ENCODE measurements around the gene BRIP1. TPM values are rescaled to one million over a fixed set of nuclear protein-coding genes. Genes with fewer than 3 reads are reported as not detected.

Gene BRIP1
- total RNA-seq, 4 donors from 2014 or later: 0.80 to 2.4 (median 0.93) TPM

DNA sequence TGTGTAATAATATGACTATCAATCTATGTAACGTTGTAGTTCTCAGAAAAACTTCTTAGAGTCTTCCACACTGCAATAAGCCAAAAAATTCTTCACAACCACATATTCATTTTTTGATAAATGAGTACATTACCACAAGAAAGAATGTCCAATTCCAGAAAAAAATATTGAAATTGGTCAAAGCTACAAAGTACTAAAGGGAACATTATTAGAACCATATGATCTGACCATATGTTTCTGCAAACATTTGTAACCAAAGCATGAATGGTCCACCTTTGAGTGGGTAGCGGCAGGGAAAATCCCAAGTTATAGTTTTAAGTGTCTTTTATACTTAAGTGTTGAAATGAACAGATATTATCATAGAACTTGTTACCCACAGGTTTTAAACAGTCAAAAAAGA lies 200.6 kb downstream of the BRIP1 start:
- TF ChIP-seq, protein P1, sequence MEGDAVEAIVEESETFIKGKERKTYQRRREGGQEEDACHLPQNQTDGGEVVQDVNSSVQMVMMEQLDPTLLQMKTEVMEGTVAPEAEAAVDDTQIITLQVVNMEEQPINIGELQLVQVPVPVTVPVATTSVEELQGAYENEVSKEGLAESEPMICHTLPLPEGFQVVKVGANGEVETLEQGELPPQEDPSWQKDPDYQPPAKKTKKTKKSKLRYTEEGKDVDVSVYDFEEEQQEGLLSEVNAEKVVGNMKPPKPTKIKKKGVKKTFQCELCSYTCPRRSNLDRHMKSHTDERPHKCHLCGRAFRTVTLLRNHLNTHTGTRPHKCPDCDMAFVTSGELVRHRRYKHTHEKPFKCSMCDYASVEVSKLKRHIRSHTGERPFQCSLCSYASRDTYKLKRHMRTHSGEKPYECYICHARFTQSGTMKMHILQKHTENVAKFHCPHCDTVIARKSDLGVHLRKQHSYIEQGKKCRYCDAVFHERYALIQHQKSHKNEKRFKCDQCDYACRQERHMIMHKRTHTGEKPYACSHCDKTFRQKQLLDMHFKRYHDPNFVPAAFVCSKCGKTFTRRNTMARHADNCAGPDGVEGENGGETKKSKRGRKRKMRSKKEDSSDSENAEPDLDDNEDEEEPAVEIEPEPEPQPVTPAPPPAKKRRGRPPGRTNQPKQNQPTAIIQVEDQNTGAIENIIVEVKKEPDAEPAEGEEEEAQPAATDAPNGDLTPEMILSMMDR (IDR thresholded peaks at IDR 0.05): no peak
- TF ChIP-seq POLR2A (IDR thresholded peaks at IDR 0.05): no peak
- intact Hi-C loops (cut with DNase I; ENCODE audit: low total_unique reads): no loop called here
- H3K4me3 ChIP-seq (ENCODE audit: low read depth, poor library complexity, severe bottlenecking): no peak overlapping the region
- WGBS, 2 donors: 59 to 66% methylated on average over 2 of the region's 2 CpGs
- DNase-seq (ENCODE audit: low spot score in 2 of 2): no peak

DNA sequence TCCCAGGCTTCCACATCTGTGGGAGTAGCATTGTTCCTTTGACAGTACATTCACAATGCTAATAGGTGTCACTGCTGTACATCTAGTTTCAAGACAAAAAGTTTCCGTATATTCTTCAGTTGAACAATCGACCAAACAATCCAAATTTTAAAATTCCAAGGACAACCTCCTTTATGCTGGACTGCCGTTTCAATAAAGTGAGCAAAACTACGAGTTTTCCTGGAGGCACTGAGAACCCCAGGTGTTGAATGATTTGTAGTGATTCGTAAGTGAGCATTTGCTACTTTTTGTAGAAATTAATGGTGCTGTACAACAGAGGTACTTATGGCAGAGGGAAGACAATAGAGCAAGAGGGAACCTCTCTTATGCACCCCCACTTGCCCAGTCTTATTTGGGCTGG lies 201.1 kb downstream of the BRIP1 start:
- DNase-seq (ENCODE audit: low spot score in 2 of 2): no peak
- no peak overlapping the region for H3K4me3 ChIP-seq (ENCODE audit: low read depth, poor library complexity, severe bottlenecking)
- intact Hi-C loops (cut with DNase I; ENCODE audit: low total_unique reads): no loop called here
- no peak for TF ChIP-seq POLR2A (IDR thresholded peaks at IDR 0.05)
- TF ChIP-seq, protein P1 (IDR thresholded peaks at IDR 0.05): no peak
- 61 to 63% methylated on average over 5 of the region's 5 CpGs for WGBS, 2 donors

DNA sequence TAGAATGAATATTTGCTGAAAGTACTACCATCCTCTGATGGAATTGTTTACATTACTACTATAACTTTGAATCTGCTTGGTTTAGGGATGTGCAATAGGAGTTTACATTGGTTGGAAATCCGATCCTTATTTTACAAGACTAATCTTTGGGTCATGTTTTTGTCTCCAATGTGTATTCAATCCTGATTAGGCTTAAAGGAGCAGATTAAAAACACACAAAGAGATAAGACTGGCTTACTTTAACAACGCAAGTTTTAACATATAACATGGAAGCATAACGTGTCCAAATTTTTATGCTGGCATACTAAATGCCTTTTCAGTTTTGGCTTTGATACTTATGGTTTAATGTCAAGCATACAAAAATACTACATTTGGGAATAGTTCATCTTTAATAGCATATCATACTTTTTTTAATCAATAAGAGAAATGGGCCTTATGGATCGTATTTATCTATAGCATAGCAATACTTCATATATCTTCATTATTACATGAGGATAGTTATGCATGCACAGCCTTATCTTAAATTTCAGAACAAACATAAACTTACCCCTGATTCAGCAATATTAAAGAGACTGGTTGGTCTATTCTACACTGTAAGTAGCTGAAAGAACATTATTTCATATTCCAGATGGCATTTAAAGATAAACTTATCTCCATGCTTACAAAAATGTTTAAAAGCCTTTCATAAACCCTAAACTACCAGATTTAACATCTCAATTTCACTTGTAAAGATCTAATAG lies 202.4 kb downstream of the BRIP1 start:
- intact Hi-C loops (cut with DNase I; ENCODE audit: low total_unique reads): no loop called here
- no peak for DNase-seq (ENCODE audit: low spot score in 2 of 2)
- no peak for TF ChIP-seq POLR2A (IDR thresholded peaks at IDR 0.05)
- TF ChIP-seq, protein P1 (IDR thresholded peaks at IDR 0.05): no peak
- H3K4me3 ChIP-seq (ENCODE audit: low read depth, poor library complexity, severe bottlenecking): no peak overlapping the region
- 82 to 85% methylated on average over 4 of the region's 4 CpGs for WGBS, 2 donors

DNA sequence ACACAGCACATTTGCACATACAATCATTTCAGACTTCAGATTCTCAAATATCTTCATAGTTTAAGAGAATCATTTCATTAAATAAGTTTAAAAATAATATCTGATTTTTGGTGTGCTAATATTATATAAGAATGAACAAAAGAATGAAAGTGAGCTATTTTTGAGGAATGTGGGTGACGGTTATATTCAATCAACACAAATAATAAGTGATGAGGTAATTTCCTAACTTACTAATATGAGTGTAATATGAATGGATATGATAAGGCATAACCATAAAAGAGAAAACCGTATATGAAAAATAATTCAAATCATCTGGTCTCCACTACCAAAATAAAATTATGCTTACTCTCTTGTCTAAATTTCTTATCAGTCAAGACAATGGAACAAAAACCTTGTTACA lies 203.9 kb downstream of the BRIP1 start:
- TF ChIP-seq, protein P1 (IDR thresholded peaks at IDR 0.05): no peak
- no peak for TF ChIP-seq POLR2A (IDR thresholded peaks at IDR 0.05)
- no peak for DNase-seq (ENCODE audit: low spot score in 2 of 2)
- 63% methylated on average over 2 of the region's 2 CpGs for WGBS, 2 donors
- H3K4me3 ChIP-seq (ENCODE audit: low read depth, poor library complexity, severe bottlenecking): no peak overlapping the region
- intact Hi-C loops (cut with DNase I; ENCODE audit: low total_unique reads): no loop called here

DNA sequence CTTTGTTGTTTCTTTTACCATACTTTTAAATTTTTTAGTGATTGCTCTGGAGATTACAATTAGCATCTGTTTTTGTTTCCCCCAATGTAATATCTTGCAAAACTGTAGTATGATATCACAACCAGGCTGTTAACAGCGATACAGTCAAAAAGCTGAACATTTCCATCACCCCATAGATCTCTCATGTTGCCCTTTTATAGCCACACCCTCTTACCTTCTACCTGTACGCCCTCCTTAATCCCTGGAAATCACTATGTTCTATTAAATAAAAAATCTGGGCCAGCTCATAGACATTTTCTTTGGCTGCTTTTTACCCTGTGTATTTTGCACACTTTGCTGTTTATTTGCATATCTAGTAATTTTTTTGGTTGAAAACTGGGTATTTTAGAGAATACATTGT lies 205.1 kb downstream of the BRIP1 start:
- no peak for DNase-seq (ENCODE audit: low spot score in 2 of 2)
- TF ChIP-seq, protein P1 (IDR thresholded peaks at IDR 0.05): no peak
- no peak for TF ChIP-seq POLR2A (IDR thresholded peaks at IDR 0.05)
- H3K4me3 ChIP-seq (ENCODE audit: low read depth, poor library complexity, severe bottlenecking): no peak overlapping the region
- 71 to 87% methylated on average over 2 of the region's 2 CpGs for whole genome bisulfite sequencing, 2 donors
- intact Hi-C loops (cut with DNase I; ENCODE audit: low total_unique reads): no loop called here

DNA sequence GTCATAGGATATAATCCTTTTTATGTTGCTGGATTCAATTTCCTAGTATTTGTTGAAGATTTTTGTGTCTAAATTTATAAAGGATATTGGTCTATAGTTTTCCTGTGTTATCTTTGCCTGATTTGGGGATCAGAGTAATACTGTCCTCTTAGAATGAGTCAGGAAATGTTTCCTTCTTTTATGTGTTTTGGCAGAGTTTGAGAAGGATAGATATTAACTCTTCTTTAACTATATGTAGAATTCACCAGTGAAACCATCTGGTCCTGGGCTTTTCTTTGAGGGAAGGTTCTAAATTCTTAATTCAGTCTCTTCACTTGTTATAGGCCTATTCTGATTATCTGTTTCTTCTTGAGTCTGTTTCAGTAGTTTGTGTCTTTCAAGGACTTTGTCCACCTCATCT lies 206.0 kb downstream of the BRIP1 start:
- no peak overlapping the region for H3K4me3 ChIP-seq (ENCODE audit: low read depth, poor library complexity, severe bottlenecking)
- no peak for DNase-seq (ENCODE audit: low spot score in 2 of 2)
- intact Hi-C loops (cut with DNase I; ENCODE audit: low total_unique reads): no loop called here
- TF ChIP-seq, protein P1 (IDR thresholded peaks at IDR 0.05): no peak
- TF ChIP-seq POLR2A (IDR thresholded peaks at IDR 0.05): no peak

All from lower leg skin (tissue), 4 donors.